CD4-positive, alpha-beta T cell treated with Interleukin-15 for 4 hours (primary cell): ENCODE measurements around the gene PGM2.
"Not testable (repeated sequence)": the region's sequence is repeated elsewhere in the genome, so short reads cannot be mapped to it uniquely, and the experiment has no call there.

Experiments
- DNase-seq: peaks from one replicate; pipeline ENCODE4 v3.0.0-alpha.2; 2020; ENCODE audit warnings: low spot score

The PGM2 gene

DNA sequence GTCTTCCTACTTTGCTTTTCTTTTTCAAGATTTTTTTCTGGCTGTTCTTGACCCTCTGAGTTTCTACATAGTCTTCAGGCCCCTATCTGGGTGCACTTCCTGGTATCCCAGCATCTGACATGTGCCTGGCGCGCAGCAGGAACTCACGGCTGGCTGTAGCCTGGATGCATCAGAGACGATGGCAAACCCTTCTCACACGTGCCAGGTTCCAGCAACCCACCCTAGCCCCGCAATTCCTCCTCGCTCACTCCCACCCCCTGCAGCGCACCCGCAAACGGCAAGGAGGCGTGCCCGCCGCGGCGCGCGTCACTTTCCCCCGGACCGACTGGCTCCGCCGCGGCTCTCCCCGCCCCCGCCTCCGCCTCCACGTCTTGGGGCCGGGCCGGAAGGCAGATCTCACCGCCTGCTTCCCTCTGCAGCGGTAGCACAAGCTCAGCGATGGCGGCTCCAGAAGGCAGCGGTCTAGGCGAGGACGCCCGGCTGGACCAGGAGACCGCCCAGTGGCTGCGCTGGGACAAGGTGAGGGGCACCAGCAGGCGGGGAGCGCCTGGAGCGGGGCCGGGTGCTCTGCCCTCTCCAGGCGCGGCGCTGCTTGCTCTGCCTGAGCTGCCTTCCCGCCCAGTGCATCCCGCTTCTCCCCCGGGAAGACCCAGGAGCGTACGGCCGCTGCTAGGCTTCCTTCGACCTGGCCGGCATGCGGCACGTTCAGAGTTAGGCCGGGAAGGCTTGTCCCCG, at the start of gene PGM2:
Gene PGM2 (plus strand): TSS at position 392 of the 735 bp plus-strand sequence. CDS start 47 bp downstream, at position 439.
- peak; percentile 84 for DNase-seq

DNA sequence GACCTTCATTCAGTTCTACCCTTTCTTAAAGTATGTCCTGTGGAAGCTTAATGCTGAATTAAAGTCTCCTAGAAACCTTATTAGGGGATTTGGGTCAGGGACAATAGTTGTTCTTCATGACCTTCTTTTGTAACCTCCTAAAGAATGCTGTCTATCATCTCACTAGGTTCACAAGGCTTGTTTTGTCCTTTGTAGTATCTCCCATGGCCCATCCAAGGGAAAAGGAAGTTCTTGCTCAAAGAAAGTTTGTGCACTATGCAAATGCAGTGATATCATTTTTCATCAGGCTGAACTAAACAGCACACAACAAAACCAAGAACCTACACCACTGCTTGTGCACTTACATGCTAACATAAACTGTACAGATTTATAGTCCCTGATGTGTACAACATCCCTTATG, 46.6 kb upstream of the PGM2 start:
- DNase-seq = no peak

DNA sequence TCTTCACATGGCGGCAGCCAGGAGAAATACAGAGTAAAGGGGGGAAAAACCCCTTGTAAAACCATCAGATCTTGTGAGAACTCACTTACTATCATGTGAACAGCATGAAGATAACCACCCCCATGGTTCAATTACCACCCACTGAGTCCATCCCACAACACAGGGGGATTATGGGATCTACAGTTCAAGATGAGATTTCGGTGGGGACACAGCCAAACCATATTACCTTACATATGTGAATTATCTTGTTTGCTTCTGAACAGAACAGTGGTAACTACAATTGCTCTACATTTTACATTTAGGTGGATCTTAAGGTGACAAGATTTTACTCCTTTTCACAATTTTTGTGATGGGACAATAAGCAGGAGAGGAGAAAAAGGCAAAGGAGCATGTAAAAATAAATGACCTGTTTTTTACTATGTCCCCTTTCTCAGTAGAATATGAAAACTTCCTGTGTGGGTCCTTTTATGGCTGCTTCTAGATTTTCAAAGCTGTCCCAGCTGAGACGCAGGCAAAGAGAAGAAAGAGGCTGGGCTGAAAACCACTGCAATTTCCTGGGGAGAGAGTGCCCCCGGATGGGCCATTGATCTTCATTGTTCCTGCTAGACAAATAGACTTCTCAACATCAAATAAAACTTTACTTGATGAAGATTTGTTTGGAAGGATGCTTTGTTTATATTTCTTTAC, 45.9 kb upstream of the PGM2 start:
- peak; percentile 52 for DNase-seq

DNA sequence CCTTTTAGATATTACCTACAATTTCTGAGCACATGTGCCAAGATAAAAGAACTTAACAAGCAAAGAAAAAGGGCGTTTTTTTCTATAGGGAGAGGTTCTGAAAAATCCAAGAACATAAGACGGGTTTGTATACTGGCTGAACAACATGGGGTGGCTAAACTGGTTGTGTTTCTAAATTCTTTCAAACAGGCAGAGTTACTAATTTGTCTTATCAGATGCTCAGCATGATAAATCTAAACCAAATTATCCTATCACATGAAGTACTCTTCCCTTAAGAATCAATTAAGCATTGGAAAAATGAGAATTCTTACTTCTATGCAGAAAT, 45.4 kb upstream of the PGM2 start:
- DNase-seq = no peak

DNA sequence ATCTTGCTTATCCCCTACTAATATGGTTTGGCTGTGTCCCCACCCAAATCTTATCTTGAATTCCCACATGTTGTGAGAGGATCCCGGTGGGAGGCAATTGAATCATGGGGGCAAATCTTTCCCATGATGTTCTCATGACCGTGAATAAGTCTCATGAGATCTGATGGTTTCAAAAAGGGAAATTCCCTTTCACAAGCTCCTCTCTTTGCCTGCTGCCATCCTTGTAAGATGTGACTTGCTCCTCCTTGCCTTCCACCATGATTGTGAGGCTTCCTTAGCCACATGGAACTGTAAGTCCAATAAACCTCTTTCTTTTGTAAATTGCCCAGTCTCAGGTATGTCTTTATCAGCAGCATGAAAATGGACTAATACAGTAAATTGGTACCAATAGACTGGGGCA, 40.2 kb upstream of the PGM2 start:
- DNase-seq = not testable (repeated sequence)

DNA sequence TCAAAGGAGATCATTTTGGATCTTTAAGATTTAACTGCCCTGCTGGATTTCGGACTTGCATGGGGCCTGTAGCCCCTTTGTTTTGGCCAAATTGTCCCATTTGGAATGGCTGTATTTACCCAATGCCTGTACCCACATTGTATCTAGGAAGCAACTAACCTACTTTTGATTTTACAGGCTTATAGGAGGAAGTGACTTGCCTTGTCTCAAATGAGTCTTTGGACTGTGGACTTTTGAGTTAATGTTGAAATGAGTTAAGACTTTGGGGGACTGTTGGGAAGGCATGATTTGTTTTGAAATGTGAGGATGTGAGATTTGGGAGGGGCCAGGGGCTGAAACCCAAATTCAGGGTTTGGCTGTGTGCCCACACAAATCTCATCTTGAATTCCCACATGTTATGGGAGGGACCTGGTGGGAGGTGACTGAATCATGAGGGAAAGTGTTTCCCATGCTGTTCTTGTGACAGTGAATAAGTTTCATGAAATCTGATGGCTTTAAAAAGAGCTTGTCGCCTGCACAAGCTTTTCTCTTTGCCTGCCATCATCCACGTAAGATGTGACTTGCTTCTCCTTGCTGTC, 38.5 kb upstream of the PGM2 start:
- DNase-seq = not testable (repeated sequence)

DNA sequence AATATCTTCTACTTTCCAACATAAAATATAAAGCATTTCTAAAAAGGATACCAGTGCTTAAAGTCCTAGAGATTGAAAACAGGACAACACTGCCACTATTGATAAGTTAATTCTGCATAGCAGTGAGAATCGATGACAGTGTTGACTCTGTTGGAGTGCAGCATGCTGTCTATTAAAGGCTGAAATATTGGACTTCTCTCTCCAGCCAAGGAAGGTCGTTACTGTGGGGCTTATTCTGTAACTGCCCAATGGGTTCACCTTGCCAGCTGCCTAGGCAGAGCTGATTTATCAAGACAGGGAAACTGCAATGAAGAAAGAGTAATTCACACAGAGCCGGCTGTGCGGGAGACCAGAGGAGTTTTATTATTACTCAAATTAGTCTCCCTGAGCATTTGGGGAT, 37.7 kb upstream of the PGM2 start:
- DNase-seq = no peak

DNA sequence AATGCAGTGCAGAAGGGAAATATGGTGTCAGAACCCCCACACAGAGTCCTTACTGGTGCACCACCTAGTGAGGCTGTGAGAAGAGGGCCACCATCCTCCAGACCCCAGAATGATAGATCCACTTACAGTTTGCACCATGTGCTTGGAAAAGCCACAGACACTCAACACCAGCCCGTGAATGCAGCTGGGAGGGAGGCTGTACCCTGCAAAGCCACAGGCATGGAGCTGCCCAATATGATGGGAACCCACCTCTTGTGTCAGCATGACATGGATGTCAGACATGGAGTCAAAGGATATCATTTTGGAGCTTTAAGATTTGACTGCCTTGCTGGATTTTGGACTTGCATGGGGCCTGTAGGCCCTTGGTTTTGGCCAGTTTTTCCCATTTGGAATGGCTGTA, 34.2 kb upstream of the PGM2 start:
- DNase-seq = no peak

DNA sequence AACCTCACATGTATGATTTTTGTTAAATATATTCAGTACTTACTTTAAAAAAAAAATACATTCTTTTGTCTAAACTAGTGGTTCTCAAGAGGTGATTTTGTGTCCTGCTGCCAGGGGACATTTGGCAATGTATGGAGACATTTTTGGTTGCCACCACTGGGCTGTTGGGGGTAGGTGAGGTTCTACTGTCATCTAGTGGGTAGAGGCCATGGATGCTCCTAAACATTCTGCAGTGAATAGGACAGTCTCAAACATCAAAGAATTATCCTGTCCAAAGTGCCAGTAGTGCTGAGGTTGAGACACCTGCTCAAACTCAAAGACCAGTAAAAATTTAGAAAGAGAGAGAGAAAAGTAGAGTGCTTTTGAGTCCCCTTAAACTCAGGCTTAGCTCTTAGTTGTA, 32.9 kb upstream of the PGM2 start:
- DNase-seq = peak; percentile 8

DNA sequence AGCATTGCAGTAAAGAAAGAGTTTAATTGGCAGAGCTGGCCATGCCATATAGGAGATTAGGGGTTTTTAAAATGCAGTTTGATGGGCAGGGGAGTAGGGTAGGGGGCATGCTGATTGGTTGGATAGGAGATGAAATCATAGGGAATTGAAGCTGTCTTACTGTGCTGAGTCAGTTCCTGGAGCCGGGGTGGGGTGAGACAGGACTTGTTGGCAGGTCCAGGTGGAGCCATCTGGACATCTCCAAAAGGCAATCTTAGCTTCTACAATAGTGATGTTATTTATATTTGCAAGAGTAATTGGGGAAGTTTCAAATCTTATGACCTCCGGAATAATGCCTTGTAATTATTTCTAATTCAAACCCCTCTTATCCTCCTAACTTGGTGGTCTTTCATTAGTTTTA, 32.4 kb upstream of the PGM2 start:
- no peak for DNase-seq

DNA sequence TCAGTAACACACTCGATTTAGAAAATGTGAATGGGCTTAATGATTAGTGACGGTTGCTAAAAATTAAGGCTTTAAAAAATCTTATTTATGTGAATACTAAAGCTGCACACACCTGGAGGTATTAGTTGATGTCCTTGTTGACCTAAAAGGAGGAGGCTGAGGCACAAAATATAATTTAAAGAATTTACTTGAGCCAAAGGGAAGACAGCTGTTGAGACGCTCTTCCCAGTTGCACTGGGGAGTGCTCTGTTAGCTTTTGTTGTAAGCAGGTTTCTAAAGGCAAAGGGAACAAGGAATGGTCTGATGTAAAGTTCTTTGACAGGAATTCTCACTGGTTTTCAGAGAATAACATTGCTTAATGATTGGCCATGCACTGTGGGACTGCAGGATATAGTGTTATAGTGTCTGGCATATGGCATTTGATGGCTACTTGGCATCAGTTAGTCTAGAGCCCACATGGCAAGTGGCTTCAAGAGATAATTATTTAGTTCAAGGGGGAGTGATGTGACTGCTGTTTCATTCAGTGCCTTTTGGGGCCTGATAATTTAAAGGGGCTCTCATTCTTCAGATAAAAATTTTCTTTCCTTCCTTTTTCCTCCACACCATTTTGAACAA, 30.8 kb upstream of the PGM2 start:
- no peak for DNase-seq

DNA sequence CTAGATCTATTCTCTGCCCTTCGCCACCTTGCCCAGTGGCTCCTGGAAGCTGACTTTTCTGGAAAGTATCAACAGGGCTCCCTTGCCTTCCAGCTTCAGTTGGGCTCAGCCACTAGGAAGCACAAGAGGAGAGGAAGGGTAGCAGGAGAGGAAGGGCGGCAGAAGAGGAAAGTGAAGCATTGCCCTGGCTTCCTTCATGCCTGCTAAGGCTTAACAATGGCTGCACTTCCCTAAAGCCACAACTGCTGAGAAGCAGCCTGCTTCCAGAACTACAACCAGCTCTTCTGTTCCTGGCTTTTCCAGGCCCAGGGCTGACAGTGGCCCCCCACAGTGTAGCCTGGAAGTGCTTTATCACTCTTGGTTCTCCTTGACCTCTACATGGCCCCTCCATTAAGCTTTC, 29.1 kb upstream of the PGM2 start:
- no peak for DNase-seq

DNA sequence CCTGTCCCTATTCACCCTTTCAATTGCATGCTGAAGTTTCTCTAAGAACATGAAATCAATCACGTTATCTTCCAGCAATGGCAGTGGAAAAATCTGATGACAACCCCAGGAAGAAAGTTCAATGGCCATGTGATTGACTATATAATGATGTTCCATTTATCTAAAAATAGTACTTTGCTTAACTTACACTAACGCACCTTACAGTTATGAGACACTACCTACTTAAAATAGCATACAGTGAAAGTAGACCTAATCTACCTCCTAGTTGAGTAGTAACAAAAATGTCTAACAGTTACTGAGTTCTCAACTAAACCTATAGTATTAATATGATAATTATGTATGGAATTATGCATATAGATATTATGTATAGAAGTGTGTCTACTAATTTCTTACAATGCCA, 28.6 kb upstream of the PGM2 start:
- no peak for DNase-seq

DNA sequence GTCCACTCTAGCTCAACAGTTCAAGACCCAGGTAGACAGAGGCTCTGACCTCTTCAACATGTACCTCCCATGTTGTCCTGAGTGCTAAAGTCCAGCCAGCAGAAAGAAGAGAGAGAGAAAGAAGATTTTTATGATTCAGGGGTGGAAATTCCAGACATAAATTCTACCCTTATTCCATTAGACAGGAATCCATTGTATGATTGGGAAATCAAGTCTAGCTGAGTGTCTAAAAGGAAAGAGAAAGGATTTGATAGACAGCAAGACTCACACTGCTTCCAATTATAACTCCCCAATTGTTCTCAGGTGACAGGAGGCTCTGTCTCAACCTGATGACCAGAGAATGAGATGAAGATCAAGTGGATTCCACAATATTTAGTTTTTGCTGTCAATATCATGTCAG, 27.9 kb upstream of the PGM2 start:
- no peak for DNase-seq

DNA sequence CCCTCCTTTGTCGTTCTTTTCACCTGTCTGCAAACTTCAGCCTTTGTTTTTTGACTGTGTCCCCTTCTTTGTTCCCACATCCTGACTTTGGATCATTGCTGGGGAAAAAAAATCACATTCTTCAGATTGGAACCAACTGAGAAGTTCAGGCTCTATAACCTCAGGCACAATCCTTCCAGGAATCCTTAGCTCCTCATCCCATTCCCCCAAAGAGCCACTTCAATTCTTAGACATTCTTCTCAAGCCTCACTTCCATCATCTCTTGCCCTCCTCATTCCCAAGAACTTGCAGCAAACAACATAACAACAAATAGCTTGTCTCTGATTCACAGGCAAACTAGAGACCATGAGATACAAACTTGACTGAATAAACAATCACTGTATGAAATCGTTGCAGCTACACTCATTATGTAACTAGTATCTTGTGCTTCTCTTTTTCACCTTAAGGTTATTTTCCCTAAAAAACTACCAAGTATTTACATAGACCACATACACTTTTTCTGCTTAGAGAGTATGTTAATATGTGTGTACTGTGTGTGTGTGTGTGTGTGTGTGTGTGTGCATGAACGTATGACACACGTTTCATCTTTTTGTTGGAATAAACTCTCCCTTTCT, 26.4 kb upstream of the PGM2 start:
- DNase-seq = no peak

DNA sequence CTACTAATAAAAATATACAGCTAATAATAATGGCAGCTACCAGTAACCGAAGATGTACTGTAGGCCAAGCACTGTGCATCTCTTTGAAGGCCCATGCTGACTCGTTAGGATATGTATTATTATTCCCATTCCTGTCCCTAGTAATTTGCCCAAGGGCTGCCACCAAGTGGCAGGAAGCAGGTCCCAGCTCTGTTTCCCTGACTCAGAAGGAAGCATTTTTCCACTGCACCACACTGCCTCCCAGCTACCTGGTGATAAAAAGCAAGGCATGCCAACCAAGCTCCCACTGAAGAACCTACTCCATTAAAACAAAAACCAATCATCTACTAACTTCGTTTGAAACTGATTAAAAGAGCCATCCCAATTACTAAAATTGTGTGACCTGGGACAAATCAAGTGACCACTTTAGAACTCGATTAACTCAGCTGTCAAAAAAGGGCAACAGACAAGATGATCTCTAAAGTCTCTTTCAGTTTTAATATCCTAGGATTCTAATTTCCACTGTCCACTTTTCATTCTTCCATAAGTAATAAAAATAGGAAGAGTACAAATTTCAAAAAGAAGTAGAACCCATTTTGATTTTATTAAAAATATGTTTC, 24.3 kb upstream of the PGM2 start:
- DNase-seq = no peak

DNA sequence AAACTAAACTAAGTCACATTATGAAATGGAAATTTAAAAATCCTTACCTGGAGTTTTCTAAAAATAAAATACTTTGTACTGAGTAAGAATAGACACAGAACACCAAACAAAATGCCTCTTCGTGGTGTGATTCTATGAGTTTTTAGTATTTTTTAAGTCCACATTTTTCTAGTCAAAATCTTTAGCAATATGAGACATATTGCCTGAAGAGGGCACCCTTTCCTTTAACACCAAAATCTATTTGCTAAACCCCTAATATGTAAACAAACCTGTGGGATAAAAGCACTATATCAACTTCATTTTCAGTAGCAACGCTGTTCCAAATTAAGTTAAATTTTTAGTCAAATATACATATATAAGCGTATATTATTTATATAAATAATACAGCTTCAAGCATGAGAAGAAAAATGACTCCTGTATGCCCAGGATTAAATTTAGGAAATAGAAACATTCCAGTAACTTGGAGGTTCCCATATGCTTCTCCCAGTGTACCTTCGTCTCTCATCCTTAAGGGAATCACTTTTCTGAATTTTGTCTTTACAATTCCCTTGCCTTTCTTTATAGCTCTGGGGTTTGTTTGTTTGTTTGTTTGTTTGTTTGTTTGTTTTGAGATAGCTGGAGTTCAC, 23.0 kb upstream of the PGM2 start:
- peak; percentile 64 for DNase-seq

DNA sequence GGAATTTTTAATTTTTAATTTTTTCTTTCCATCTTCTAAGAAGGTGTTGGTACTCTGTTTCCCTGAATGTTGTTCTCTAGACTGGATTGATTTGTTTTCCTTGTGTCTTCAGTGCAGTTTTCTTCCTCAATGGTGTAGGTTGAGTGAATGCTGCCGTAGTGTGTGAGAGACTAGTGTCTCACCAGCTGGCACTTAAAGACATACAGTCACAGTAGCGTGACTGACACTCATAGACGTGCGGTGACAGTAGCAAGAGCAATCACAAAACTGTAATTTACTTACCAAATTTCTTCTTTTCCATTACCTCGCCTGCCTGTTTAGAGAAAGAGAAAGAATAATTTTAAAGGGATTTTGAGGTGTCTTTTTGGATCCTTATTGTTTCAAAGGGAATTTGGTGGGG, 21.4 kb upstream of the PGM2 start:
- DNase-seq = no peak

DNA sequence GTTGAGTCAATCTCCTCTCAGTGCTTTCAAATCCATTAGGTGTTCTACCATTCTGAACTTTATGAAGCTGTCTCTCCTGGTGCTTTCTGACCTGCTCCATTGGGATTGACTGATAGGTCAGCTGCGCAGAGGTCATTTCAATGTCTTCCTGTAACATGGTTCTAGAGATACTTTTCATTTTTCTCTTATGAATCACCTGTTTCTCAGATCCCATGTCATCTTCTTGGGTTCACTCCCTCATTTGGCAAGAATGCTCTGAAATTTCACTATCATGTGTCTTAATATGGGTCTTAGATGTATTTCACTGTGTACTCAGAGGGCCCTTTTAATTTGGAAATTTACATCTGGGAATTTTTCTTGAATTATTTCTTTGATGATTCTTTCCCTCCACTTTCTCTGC, 13.8 kb upstream of the PGM2 start:
- no peak for DNase-seq

DNA sequence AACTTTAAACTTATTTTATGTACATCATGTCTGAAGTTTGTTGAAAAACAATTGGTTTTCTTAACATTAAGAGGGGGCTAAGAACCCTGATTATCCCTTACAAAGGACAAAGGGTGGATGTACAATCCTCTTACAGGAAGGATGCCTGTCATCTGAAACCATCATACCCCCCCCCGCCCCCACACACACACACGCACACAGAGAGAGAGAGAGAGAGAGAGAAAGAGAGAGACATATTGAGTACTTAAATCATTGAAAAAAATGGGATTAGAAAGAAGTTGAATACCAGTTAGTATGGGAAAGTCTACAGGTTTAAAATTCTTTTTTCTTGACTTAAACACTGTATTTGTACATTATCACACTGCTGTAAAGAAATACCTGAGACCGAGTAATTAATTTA, 10.9 kb upstream of the PGM2 start:
- no peak for DNase-seq

DNA sequence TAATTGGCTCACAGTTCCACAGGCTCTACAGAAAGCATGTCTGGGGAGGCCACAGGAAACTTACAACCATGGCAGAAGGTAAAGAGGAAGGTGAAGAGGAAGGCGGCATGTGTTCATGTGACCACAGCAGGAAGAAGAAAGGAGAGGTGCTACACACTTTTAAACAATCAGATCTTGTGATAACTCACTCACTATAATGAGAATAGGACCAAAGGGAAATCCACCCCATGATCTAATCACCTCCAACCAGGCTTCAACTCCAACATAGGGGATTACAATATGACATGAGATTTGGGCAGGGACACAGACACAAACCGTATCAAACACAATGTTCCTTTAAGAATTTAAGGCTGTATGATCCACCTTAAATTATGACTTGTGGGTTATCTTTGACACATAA, 10.5 kb upstream of the PGM2 start:
- peak; percentile 39 for DNase-seq

DNA sequence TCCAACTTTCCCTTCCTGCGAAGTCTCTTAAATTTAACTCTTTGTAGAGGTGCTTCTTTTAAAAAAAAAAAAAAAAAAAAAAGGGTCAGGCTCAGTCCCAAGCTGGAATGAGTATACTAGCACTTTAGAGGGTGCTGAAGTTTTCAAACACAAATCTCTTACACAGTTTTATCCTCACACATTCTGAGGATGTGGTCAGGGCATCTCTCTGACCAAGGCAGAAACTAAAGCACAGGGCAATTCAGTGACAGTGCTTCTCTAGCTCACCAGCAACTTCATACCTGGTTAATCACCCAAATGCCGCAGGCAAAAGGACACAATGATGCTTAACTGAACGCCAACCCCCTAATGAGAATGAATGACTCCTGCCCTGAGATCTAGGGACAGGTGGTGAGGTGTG, 9.8 kb upstream of the PGM2 start:
- DNase-seq = no peak
